DND-41 (cell line): ENCODE measurements around the gene THOP1.

Source experiments
- ATAC-seq: fragments of 200-7000 bp; cut with Tn5 transposase; 3 replicates; pipeline ENCODE4 v1.9.1; 2021; ENCODE audit warnings: low read depth; ENCODE audit not compliant: insufficient read depth
- DNase-seq: peaks from one replicate; pipeline ENCODE4 v3.0.0-alpha.2; 2020
- H2AFZ ChIP-seq: 2 replicates; pipeline ENCODE4 v1.6.0; 2012; ENCODE audit warnings: low read depth, low read length
- H3K27ac ChIP-seq: 2 replicates; pipeline ENCODE4 v1.5.1; 2012; ENCODE audit warnings: low read length, inconsistent platforms
- H3K27me3 ChIP-seq: fragments of 200-600 bp; sonication (generic); 2 replicates; pipeline ENCODE4 v1.6.0; 2012; ENCODE audit warnings: low read length, mild to moderate bottlenecking, inconsistent platforms; ENCODE audit not compliant: insufficient read depth, poor library complexity
- H3K36me3 ChIP-seq: 2 replicates; pipeline ENCODE4 v1.5.1; 2012; ENCODE audit warnings: low read length, inconsistent platforms; ENCODE audit not compliant: insufficient read depth
- H3K4me1 ChIP-seq: 2 replicates; pipeline ENCODE4 v1.5.1; 2012; ENCODE audit warnings: mild to moderate bottlenecking, low read length; ENCODE audit not compliant: insufficient read depth
- H3K4me2 ChIP-seq: 2 replicates; pipeline ENCODE4 v1.6.0; 2012; ENCODE audit warnings: mild to moderate bottlenecking, moderate library complexity, low read length, inconsistent platforms; ENCODE audit not compliant: insufficient read depth
- H3K4me3 ChIP-seq, 2 experiments: fragments of 200-600 bp in 1 of 2; shearing (Covaris generic) in 1 of 2; 2 replicates each; pipeline ENCODE4 v1.5.1; 2012 to 2016; ENCODE audit warnings: inconsistent platforms in 2 of 2, low read length in 2 of 2, mild to moderate bottlenecking in 2 of 2, low read depth in 1 of 2, moderate library complexity in 1 of 2
- H3K79me2 ChIP-seq: 2 replicates; pipeline ENCODE4 v1.6.0; 2012; ENCODE audit warnings: low read length, inconsistent platforms; ENCODE audit not compliant: insufficient read depth
- H3K9ac ChIP-seq: 2 replicates; pipeline ENCODE4 v1.6.0; 2012; ENCODE audit warnings: low read depth, mild to moderate bottlenecking, inconsistent platforms, low read length, moderate library complexity
- H3K9me3 ChIP-seq: 2 replicates; pipeline ENCODE4 v1.5.1; 2012; ENCODE audit warnings: low read length, moderate library complexity, mild to moderate bottlenecking, inconsistent platforms; ENCODE audit not compliant: insufficient read depth, severe bottlenecking
- H4K20me1 ChIP-seq: 2 replicates; pipeline ENCODE4 v1.6.0; 2012; ENCODE audit warnings: low read length; ENCODE audit not compliant: insufficient read depth
- EZH2 ChIP-seq: IDR thresholded peaks from 3 replicates; pipeline ENCODE4 v1.6.1; 2012; ENCODE audit warnings: borderline replicate concordance, low read depth, mild to moderate bottlenecking, moderate library complexity, low read length, inconsistent platforms; ENCODE audit not compliant: severe bottlenecking
- TF ChIP-seq, protein P1 (sequence below): IDR thresholded peaks from 2 replicates; pipeline ENCODE4 v1.5.1; 2012; ENCODE audit warnings: borderline replicate concordance, low read length, moderate library complexity, mild to moderate bottlenecking; ENCODE audit not compliant: poor library complexity, severe bottlenecking; ENCODE audit errors: extremely low read depth

THOP1 gene

DNA sequence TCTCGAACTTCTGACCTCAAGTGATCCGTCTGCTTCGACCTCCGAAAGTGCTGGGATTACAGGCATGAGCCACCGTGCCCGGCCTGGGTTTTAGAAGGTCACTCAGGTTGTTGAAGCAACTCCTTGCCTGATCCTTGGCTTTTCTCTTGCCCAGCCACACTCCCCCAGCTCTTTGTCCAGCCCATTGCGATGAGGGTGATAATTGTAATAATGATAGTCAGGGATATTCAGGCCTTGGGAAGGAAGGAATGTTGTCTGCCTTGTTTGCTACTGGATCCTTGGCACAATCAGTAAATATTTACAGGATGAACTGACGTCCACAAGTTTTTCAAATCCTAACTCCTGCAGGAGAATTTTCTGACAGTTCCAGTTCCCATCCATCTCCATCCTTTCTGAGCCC is 1.8 kb downstream of the THOP1 start:
- no peaks in the 10 kb centered on the region for H3K9me3 ChIP-seq
- DNase-seq (no peak), ATAC-seq (no peak)
- H2AFZ ChIP-seq = no peak overlapping the region
- H3K9ac ChIP-seq = peak overlapping the region; percentile 95; the same call in 1 of the 2 replicates
- H3K27me3 ChIP-seq = no peaks in the 10 kb centered on the region
- 0 out of 2 replicates have a peak overlapping the region, but pooled peaks have one; percentile 22 for H3K27ac ChIP-seq
- H3K79me2 ChIP-seq = peaks cover 76% of the 10 kb centered on the region
- TF ChIP-seq, protein P1, sequence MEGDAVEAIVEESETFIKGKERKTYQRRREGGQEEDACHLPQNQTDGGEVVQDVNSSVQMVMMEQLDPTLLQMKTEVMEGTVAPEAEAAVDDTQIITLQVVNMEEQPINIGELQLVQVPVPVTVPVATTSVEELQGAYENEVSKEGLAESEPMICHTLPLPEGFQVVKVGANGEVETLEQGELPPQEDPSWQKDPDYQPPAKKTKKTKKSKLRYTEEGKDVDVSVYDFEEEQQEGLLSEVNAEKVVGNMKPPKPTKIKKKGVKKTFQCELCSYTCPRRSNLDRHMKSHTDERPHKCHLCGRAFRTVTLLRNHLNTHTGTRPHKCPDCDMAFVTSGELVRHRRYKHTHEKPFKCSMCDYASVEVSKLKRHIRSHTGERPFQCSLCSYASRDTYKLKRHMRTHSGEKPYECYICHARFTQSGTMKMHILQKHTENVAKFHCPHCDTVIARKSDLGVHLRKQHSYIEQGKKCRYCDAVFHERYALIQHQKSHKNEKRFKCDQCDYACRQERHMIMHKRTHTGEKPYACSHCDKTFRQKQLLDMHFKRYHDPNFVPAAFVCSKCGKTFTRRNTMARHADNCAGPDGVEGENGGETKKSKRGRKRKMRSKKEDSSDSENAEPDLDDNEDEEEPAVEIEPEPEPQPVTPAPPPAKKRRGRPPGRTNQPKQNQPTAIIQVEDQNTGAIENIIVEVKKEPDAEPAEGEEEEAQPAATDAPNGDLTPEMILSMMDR = no peak
- TF ChIP-seq EZH2 = no peak
- peak overlapping the region in 1 of 2 experiments; percentile 6; a peak in 1 of 4 replicates for H3K4me3 ChIP-seq
- H3K36me3 ChIP-seq = peaks cover 41% of the 10 kb centered on the region
- peaks cover 45% of the 10 kb centered on the region for H3K4me1 ChIP-seq
- H3K4me2 ChIP-seq = peak overlapping the region; percentile 72
- peaks cover 40% of the 10 kb centered on the region for H4K20me1 ChIP-seq

DNA sequence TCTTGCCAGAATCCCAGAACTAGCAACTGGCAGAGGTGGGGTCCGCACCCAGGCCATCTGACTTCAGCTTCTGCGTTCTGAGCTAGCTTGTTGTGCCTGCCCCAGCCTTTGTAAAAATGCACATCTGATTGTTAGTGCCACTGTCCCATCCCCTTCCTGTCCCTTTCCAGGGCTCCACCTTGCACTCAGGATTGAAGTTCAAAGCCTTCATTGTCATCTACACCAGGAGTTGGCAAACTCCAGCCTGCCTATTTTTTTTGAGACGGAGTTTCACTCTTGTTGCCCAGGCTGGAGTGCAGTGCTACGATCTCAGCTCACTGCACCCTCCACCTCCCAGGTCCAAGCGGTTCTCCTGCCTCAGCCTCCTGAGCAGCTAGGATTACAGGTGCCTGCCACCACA is 2.9 kb downstream of the THOP1 start:
- H3K4me3 ChIP-seq = no peak overlapping the region
- H3K9ac ChIP-seq = no peak overlapping the region
- H3K79me2 ChIP-seq = peaks cover 66% of the 10 kb centered on the region
- H4K20me1 ChIP-seq = peaks cover 32% of the 10 kb centered on the region; the same call in 1 of the 2 replicates
- DNase-seq = no peak
- H3K36me3 ChIP-seq = peaks cover 47% of the 10 kb centered on the region
- TF ChIP-seq, protein P1 = no peak
- no peak for TF ChIP-seq EZH2
- no peak overlapping the region for H3K4me2 ChIP-seq
- no peaks in the 10 kb centered on the region for H3K27me3 ChIP-seq
- ATAC-seq = no peak
- no peaks in the 10 kb centered on the region for H3K9me3 ChIP-seq
- no peak overlapping the region for H3K27ac ChIP-seq
- H3K4me1 ChIP-seq = peaks cover 41% of the 10 kb centered on the region
- no peak overlapping the region for H2AFZ ChIP-seq

DNA sequence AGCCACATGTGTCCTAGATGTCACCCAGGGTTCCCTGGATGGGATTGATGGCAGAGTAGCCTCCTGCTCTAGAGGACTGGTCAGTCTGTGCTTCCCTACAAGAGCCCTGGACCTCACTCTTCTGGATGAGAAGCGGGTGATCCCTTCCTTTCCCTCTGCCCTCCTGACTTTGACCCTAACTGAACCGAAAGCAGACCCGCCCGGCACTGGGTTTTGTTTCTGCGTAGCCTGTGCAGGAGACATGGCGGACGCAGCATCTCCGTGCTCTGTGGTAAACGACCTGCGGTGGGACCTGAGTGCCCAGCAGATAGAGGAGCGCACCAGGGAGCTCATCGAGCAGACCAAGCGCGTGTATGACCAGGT is 4.9 kb downstream of the THOP1 start:
- H3K27me3 ChIP-seq = no peaks in the 10 kb centered on the region
- no peaks in the 10 kb centered on the region for H3K9me3 ChIP-seq
- peaks cover 61% of the 10 kb centered on the region for H3K79me2 ChIP-seq
- H4K20me1 ChIP-seq = peaks cover 38% of the 10 kb centered on the region
- H2AFZ ChIP-seq = no peak overlapping the region
- no peak overlapping the region for H3K4me2 ChIP-seq
- H3K4me1 ChIP-seq = peaks cover 23% of the 10 kb centered on the region
- TF ChIP-seq, protein P1 = no peak
- no peak for TF ChIP-seq EZH2
- H3K27ac ChIP-seq = no peak overlapping the region
- H3K36me3 ChIP-seq = peaks cover 66% of the 10 kb centered on the region
- DNase-seq (no peak), ATAC-seq (no peak)
- no peak overlapping the region for H3K4me3 ChIP-seq
- H3K9ac ChIP-seq = no peak overlapping the region
